MCF 10A (cell line): ENCODE measurements around the gene PRR13. TPM values are rescaled to one million over a fixed set of nuclear protein-coding genes. Genes with fewer than 3 reads are reported as not detected.
"Not testable (repeated sequence)": the region's sequence is repeated elsewhere in the genome, so short reads cannot be mapped to it uniquely, and the experiment has no call there.

Experiments
- BruUV-seq: library from RNA; stranded (reverse); fragments of 400-500 nt; replicated peaks from 2 replicates; lab custom pipeline; 2021; lab: Mats Ljungman, UMichigan
- CTCF ChIA-PET: fragments of 300-600 bp; sonication (Branson Sonifier 250); formaldehyde crosslinking; extraction: SDS; loops from one replicate; lab custom pipeline; 2021; ENCODE audit warnings: antibody characterized with exemption, inconsistent platforms; lab: Yijun Ruan, JAX
- POLR2A ChIA-PET: fragments of 300-600, 350-650 bp; sonication (Branson Sonifier 250); formaldehyde crosslinking; extraction: SDS; loops from one replicate; lab custom pipeline; 2020; ENCODE audit warnings: antibody characterized with exemption, inconsistent platforms; lab: Yijun Ruan, JAX
- DNase-seq: peaks from one replicate; pipeline ENCODE4 v3.0.0-alpha.2; 2018; ENCODE audit not compliant: unreplicated experiment
- H3K27ac Mint-ChIP-seq: one replicate; pipeline ENCODE4 v1.8.0; 2022; ENCODE audit warnings: mild to moderate bottlenecking, low read depth, mixed read lengths; ENCODE audit not compliant: unreplicated experiment
- H3K27me3 Mint-ChIP-seq: one replicate; pipeline ENCODE4 v1.8.0; 2022; ENCODE audit warnings: mixed read lengths; ENCODE audit not compliant: insufficient read depth, unreplicated experiment
- H3K36me3 Mint-ChIP-seq: one replicate; pipeline ENCODE4 v1.8.0; 2022; ENCODE audit warnings: mild to moderate bottlenecking, moderate library complexity, mixed read lengths; ENCODE audit not compliant: insufficient read depth, unreplicated experiment
- H3K4me1 Mint-ChIP-seq: one replicate; pipeline ENCODE4 v1.8.0; 2022; ENCODE audit warnings: mixed read lengths; ENCODE audit not compliant: insufficient read depth, unreplicated experiment
- H3K4me3 Mint-ChIP-seq: one replicate; pipeline ENCODE4 v1.8.0; 2022; ENCODE audit warnings: mild to moderate bottlenecking, moderate library complexity, mixed read lengths; ENCODE audit not compliant: unreplicated experiment
- H3K9me3 Mint-ChIP-seq: one replicate; pipeline ENCODE4 v1.8.0; 2022; ENCODE audit warnings: mixed read lengths; ENCODE audit not compliant: unreplicated experiment
- CTCF ChIP-seq: fragments of 200-600 bp; IDR thresholded peaks from one replicate; pipeline ENCODE4 v1.8.0; 2022; ENCODE audit warnings: antibody characterized with exemption, mild to moderate bottlenecking; ENCODE audit not compliant: unreplicated experiment
- intact Hi-C: fragments of 100-400 bp; cut with micrococcal nuclease; formaldehyde crosslinking; loops from 2 replicates; pipeline ENCODE4 v1.14.1; 2022
- total RNA-seq: library from RNA; stranded (reverse); gene quantifications from 2 replicates; pipeline ENCODE4 v1.2.3, GENCODE V29; 2022

PRR13 gene
- total RNA-seq, 1 experiment from 2014 or later, result 147 TPM

GRCh38 chr12:53428741-53429140, 12.8 kb upstream of the PRR13 start:
- no TSS peak for BruUV-seq
- CTCF ChIA-PET, result interaction anchor here (1.2 to 3.0 kb wide), 2 partner anchors 9 to 76 kb away, joined by 3 to 26 read pairs; no protein-coding TSS in a partner anchor
- POLR2A ChIA-PET, result interaction anchor here (0.7 to 2.8 kb wide), 15 partner anchors 9 to 105 kb away, joined by 3 to 37 read pairs (median 5); partner anchors contain the start of genes MAP3K12, PRR13 and SP1
- no peak for TF ChIP-seq CTCF
- Mint-ChIP-seq H3K4me1 (peaks cover 21% of the 10 kb centered on the region), H3K9me3 (no peaks in the 10 kb centered on the region), H3K36me3 (peaks cover 5% of the 10 kb centered on the region), H3K27ac (peak overlapping the region; percentile 0), H3K4me3 (no peak overlapping the region), H3K27me3 (no peaks in the 10 kb centered on the region)
- intact Hi-C loops, result no loop called here
- no peak for DNase-seq

GRCh38 chr12:53430116-53430515, 11.4 kb upstream of the PRR13 start:
- H3K27ac Mint-ChIP-seq, result no peak overlapping the region
- ChIA-PET CTCF (interaction anchor here (0.7 to 1.6 kb wide), 3 partner anchors 78 to 109 kb away, joined by 3 to 5 read pairs (median 4); partner anchors contain the start of gene AAAS), POLR2A (interaction anchor here (1.2 kb wide), 1 partner anchor 21 kb away, joined by 5 read pairs; no protein-coding TSS in a partner anchor)
- H3K36me3 Mint-ChIP-seq, result peaks cover 5% of the 10 kb centered on the region
- no peak overlapping the region for H3K4me3 Mint-ChIP-seq
- peaks cover 21% of the 10 kb centered on the region for H3K4me1 Mint-ChIP-seq
- no peak for TF ChIP-seq CTCF
- no TSS peak for BruUV-seq
- no peaks in the 10 kb centered on the region for H3K9me3 Mint-ChIP-seq
- no peaks in the 10 kb centered on the region for H3K27me3 Mint-ChIP-seq
- intact Hi-C loops, result no loop called here
- no peak for DNase-seq

GRCh38 chr12:53431187-53431586, 10.3 kb upstream of the PRR13 start:
- H3K27me3 Mint-ChIP-seq, result no peaks in the 10 kb centered on the region
- ChIA-PET POLR2A (interaction anchor here (0.6 to 1.5 kb wide), 8 partner anchors 8 to 360 kb away, joined by 3 to 7 read pairs (median 3); partner anchors contain the start of genes PRR13 and TARBP2), CTCF (interaction anchor here (0.6 to 1.6 kb wide), 5 partner anchors 13 to 312 kb away, joined by 3 to 5 read pairs (median 4); partner anchors contain the start of gene AAAS)
- no peak overlapping the region for H3K4me3 Mint-ChIP-seq
- H3K36me3 Mint-ChIP-seq, result peaks cover 5% of the 10 kb centered on the region
- H3K4me1 Mint-ChIP-seq, result peaks cover 21% of the 10 kb centered on the region
- TF ChIP-seq CTCF, result no peak
- no peak overlapping the region for H3K27ac Mint-ChIP-seq
- H3K9me3 Mint-ChIP-seq, result no peaks in the 10 kb centered on the region
- peak; percentile 61 for DNase-seq
- no TSS peak for BruUV-seq
- intact Hi-C loops, result no loop called here

- H3K9me3 Mint-ChIP-seq, DNase-seq, H3K27me3 Mint-ChIP-seq, H3K4me1 Mint-ChIP-seq, BruUV-seq, H3K27ac Mint-ChIP-seq, H3K36me3 Mint-ChIP-seq, H3K4me3 Mint-ChIP-seq, intact Hi-C loops: not testable (repeated sequence)
- POLR2A ChIA-PET, result interaction anchor here (0.6 kb wide), 1 partner anchor 19 kb away, joined by 3 read pairs; no protein-coding TSS in a partner anchor
- CTCF ChIA-PET, result interaction anchor here (0.7 to 1.1 kb wide), 3 partner anchors 10 to 159 kb away, joined by 4 read pairs; no protein-coding TSS in a partner anchor
Observed at GRCh38 chr12:53435326-53435725, 6.2 kb upstream of the PRR13 start.

- CTCF ChIA-PET, result interaction anchor here (0.6 to 1.1 kb wide), 2 partner anchors 95 to 207 kb away, joined by 3 read pairs; no protein-coding TSS in a partner anchor
- H3K27ac Mint-ChIP-seq, result not testable (repeated sequence)
- POLR2A ChIA-PET, result interaction anchor here (0.6 to 2.5 kb wide), 7 partner anchors 8 to 142 kb away, joined by 3 to 21 read pairs (median 4); partner anchors contain the start of gene SP1
Observed at GRCh38 chr12:53439582-53439981, 2.0 kb upstream of the PRR13 start.

More at GRCh38 chr12:53439582-53439981, 2.0 kb upstream of the PRR13 start:
- H3K4me1 Mint-ChIP-seq, result peaks cover 13% of the 10 kb centered on the region
- peaks cover 18% of the 10 kb centered on the region for H3K36me3 Mint-ChIP-seq
- intact Hi-C loops, BruUV-seq, DNase-seq, H3K4me3 Mint-ChIP-seq, H3K9me3 Mint-ChIP-seq, H3K27me3 Mint-ChIP-seq: not testable (repeated sequence)
